B cell (primary cell): ENCODE results near the gene STAT4. TPM values are rescaled to one million over a fixed set of nuclear protein-coding genes. Genes with fewer than 3 reads are reported as not detected.

Source experiments
- ATAC-seq: fragments of 200-7000 bp; cut with Tn5 transposase; one replicate; pipeline ENCODE4 v1.10.0; 2021; ENCODE audit warnings: low read depth, mild to moderate bottlenecking, moderate number of reproducible peaks, moderate library complexity
- CTCF ChIA-PET: fragments of 350-600 bp; sonication (Branson Sonifier 250); formaldehyde crosslinking; loops from one replicate; lab custom pipeline; 2021; ENCODE audit warnings: antibody characterized with exemption, inconsistent platforms; lab: Charles Lee
- POLR2A ChIA-PET: fragments of 350-600 bp; sonication (Branson Sonifier 250); formaldehyde crosslinking; loops from one replicate; lab custom pipeline; 2021; ENCODE audit warnings: antibody characterized with exemption; lab: Charles Lee
- DNase-seq: peaks from one replicate; pipeline ENCODE4 v3.0.0; 2013
- H2AFZ ChIP-seq: 2 replicates; pipeline ENCODE4 v1.6.1; 2012; ENCODE audit warnings: mild to moderate bottlenecking, low read depth, low read length; ENCODE audit not compliant: insufficient read depth, poor library complexity, severe bottlenecking
- H3K27ac ChIP-seq, 2 donors: 1 replicate in 1 of 2; 2 replicates in 1 of 2; pipeline ENCODE4 v1.5.1; 2012 to 2013; ENCODE audit warnings: low read length in 2 of 2, mild to moderate bottlenecking in 2 of 2, moderate library complexity in 1 of 2
- H3K27me3 ChIP-seq, 4 experiments: fragments of 200-600 bp in 1 of 4; sonication (generic) in 1 of 4; replicated peaks in 1 of 4; 1 replicate in 2 of 4; 2 replicates in 2 of 4; pipeline versions ENCODE4 v1.6.1 to v1.7.0; 2013 to 2016; ENCODE audit warnings: low read length in 3 of 4, mild to moderate bottlenecking in 2 of 4, mixed read lengths in 1 of 4, moderate library complexity in 1 of 4; ENCODE audit not compliant: insufficient read depth in 4 of 4, control insufficient read depth in 3 of 4; ENCODE audit errors: control extremely low read depth in 1 of 4
- H3K36me3 ChIP-seq, 2 experiments: replicated peaks in 1 of 2; 1 replicate in 1 of 2; 2 replicates in 1 of 2; pipeline versions ENCODE4 v1.6.1 to v1.7.1; 2013; ENCODE audit warnings: low read length in 1 of 2; ENCODE audit not compliant: insufficient read depth in 2 of 2, control insufficient read depth in 1 of 2; ENCODE audit errors: control extremely low read depth in 1 of 2, extremely low read depth in 1 of 2
- H3K4me1 ChIP-seq, 2 donors: fragments of 200-600 bp in 1 of 2; sonication (generic) in 1 of 2; 1 replicate in 1 of 2; 2 replicates in 1 of 2; pipeline versions ENCODE4 v1.5.1 to v1.6.1; 2013 to 2017; ENCODE audit warnings: low read length in 2 of 2; ENCODE audit not compliant: control insufficient read depth in 2 of 2, insufficient read depth in 2 of 2
- H3K4me2 ChIP-seq: replicated peaks from 2 replicates; pipeline ENCODE3; 2012; ENCODE audit warnings: mild to moderate bottlenecking, low read depth, low read length; ENCODE audit not compliant: poor library complexity, severe bottlenecking
- H3K4me3 ChIP-seq, 5 experiments: fragments of 200-600 bp in 1 of 5; sonication (generic) in 1 of 5; 1 replicate in 3 of 5; 2 replicates in 2 of 5; pipeline versions ENCODE4 v1.5.1 to v1.7.0; 2011 to 2016; ENCODE audit warnings: low read length in 4 of 5, mild to moderate bottlenecking in 4 of 5, low read depth in 2 of 5, control low read depth in 1 of 5, moderate library complexity in 1 of 5; ENCODE audit not compliant: insufficient read depth in 1 of 5; ENCODE audit errors: control extremely low read depth in 1 of 5, extremely low read depth in 1 of 5
- H3K79me2 ChIP-seq: fragments of 200-600 bp; sonication (generic); one replicate; pipeline ENCODE4 v1.6.0; 2016; ENCODE audit warnings: low read length; ENCODE audit not compliant: control insufficient read depth, insufficient read depth
- H3K9ac ChIP-seq: fragments of 200-600 bp; sonication (generic); 2 replicates; pipeline ENCODE4 v1.6.1; 2017; ENCODE audit warnings: mild to moderate bottlenecking, low read length, moderate library complexity
- H3K9me3 ChIP-seq, 3 donors: one replicate each; pipeline versions ENCODE4 v1.6.1 to v1.7.1; 2013; ENCODE audit warnings: low read length in 2 of 3; ENCODE audit not compliant: control insufficient read depth in 2 of 3, insufficient read depth in 1 of 3; ENCODE audit errors: control extremely low read depth in 1 of 3
- H4K20me1 ChIP-seq: 2 replicates; pipeline ENCODE4 v1.6.0; 2012; ENCODE audit warnings: mild to moderate bottlenecking, low read length; ENCODE audit not compliant: insufficient read depth, control insufficient read depth, poor library complexity, severe bottlenecking
- H3K27ac Mint-ChIP-seq: one replicate; pipeline ENCODE4 v1.8.0; 2021; ENCODE audit warnings: mixed read lengths
- H3K27me3 Mint-ChIP-seq: one replicate; pipeline ENCODE4 v1.8.0; 2021; ENCODE audit warnings: mixed read lengths
- H3K4me1 Mint-ChIP-seq: one replicate; pipeline ENCODE4 v1.8.0; 2021; ENCODE audit warnings: mixed read lengths
- H3K4me3 Mint-ChIP-seq: one replicate; pipeline ENCODE4 v1.8.0; 2021; ENCODE audit warnings: mixed read lengths
- H3K9me3 Mint-ChIP-seq: one replicate; pipeline ENCODE4 v1.8.0; 2022; ENCODE audit warnings: mixed read lengths; ENCODE audit not compliant: insufficient read depth
- CTCF ChIP-seq: fragments of 200-600 bp; IDR thresholded peaks from one replicate; pipeline ENCODE4 v1.8.0; 2022; ENCODE audit warnings: antibody characterized with exemption, mild to moderate bottlenecking
- EZH2 ChIP-seq: IDR thresholded peaks from 2 replicates; pipeline ENCODE4 v1.6.1; 2012; ENCODE audit warnings: borderline replicate concordance, low read depth, mild to moderate bottlenecking, moderate library complexity, low read length; ENCODE audit not compliant: insufficient read depth, poor library complexity, severe bottlenecking
- WGBS: methylation state at CpG from one replicate; pipeline ENCODE4 v1.1.5; 2013; ENCODE audit warnings: missing lambda C conversion rate; ENCODE audit not compliant: insufficient coverage; 5-methylcytosine and 5-hydroxymethylcytosine counted together
- intact Hi-C: fragments of 100-400 bp; cut with micrococcal nuclease; formaldehyde crosslinking; loops from one replicate; pipeline ENCODE4 v1.10.0; 2022
- polyA plus RNA-seq: library from polyadenylated mRNA; depleted of rRNA; stranded (reverse); fragments of >200 nt; gene quantifications from 2 replicates; pipeline ENCODE4 v1.2.3, GENCODE V29; 2012
- total RNA-seq, 2 donors: library from RNA; stranded (reverse); fragments of 120-200 nt in 1 of 2; gene quantifications; 1 replicate in 1 of 2; 2 replicates in 1 of 2; pipeline versions ENCODE4 v1.2.3 to v1.2.4, GENCODE V29; 2013 to 2022

STAT4 gene
- total and polyA plus RNA-seq, 2 donors (not counting 1 experiment from before 2014, with no cell fraction given): 2.0 to 62.1 TPM

- intact Hi-C loops: no loop called here
- Histone ChIP-seq H3K9me3 (no peaks in the 10 kb centered on the region), H3K9ac (no peak overlapping the region), H3K4me1 (no peaks in the 10 kb centered on the region), H3K27ac (no peak overlapping the region), H2AFZ (no peak overlapping the region), H3K36me3 (no peaks in the 10 kb centered on the region), H3K4me2 (no peak overlapping the region), H3K79me2 (no peaks in the 10 kb centered on the region), H4K20me1 (no peaks in the 10 kb centered on the region), H3K4me3 (no peak overlapping the region), H3K27me3 (no peaks in the 10 kb centered on the region)
- no peak for ATAC-seq
- CTCF ChIA-PET: no interaction called here
- no peaks in the 10 kb centered on the region for H3K9me3 Mint-ChIP-seq
- DNase-seq: no peak
- no peaks in the 10 kb centered on the region for H3K4me1 Mint-ChIP-seq
- H3K27me3 Mint-ChIP-seq: peaks cover 9% of the 10 kb centered on the region
- TF ChIP-seq EZH2 (no peak), CTCF (no peak)
- WGBS: 67% methylated on average over 2 of the region's 2 CpGs
- no peak overlapping the region for H3K4me3 Mint-ChIP-seq
- no peak overlapping the region for H3K27ac Mint-ChIP-seq
- POLR2A ChIA-PET: no interaction called here
Measured at GRCh38 chr2:191122638-191123294, 28.0 kb downstream of the STAT4 start.

GRCh38 chr2:191117341-191117740 lies 33.5 kb downstream of the STAT4 start:
- H3K4me3 ChIP-seq: no peak overlapping the region
- no peaks in the 10 kb centered on the region for H3K9me3 Mint-ChIP-seq
- H2AFZ ChIP-seq: no peak overlapping the region
- WGBS: no CpG with 5 or more reads among the region's 3 CpGs
- H3K27ac ChIP-seq: no peak overlapping the region
- no peak overlapping the region for H3K27ac Mint-ChIP-seq
- peaks cover 13% of the 10 kb centered on the region for H3K4me1 Mint-ChIP-seq
- H3K9ac ChIP-seq: no peak overlapping the region
- no peak overlapping the region for H3K4me3 Mint-ChIP-seq
- ATAC-seq (no peak), DNase-seq (no peak)
- CTCF ChIA-PET: no interaction called here
- intact Hi-C loops: no loop called here
- H3K79me2 ChIP-seq: no peaks in the 10 kb centered on the region
- no peak overlapping the region for H3K4me2 ChIP-seq
- no peaks in the 10 kb centered on the region for H3K27me3 Mint-ChIP-seq
- TF ChIP-seq CTCF (no peak), EZH2 (no peak)
- H3K36me3 ChIP-seq: no peaks in the 10 kb centered on the region
- H3K9me3 ChIP-seq: no peaks in the 10 kb centered on the region
- POLR2A ChIA-PET: no interaction called here
- no peaks in the 10 kb centered on the region for H4K20me1 ChIP-seq
- H3K27me3 ChIP-seq: no peaks in the 10 kb centered on the region
- H3K4me1 ChIP-seq: peaks cover 4 to 5% of the 10 kb centered on the region in 2 donors
